Breast epithelium (tissue), 3 donors: ENCODE data around the gene TBX5.

Experiments
- CTCF ChIP-seq, 3 donors: fragments of 450-650 bp; IDR thresholded peaks; one replicate each; pipeline ENCODE4 v1.5.1; 2016 to 2017; ENCODE audit warnings: antibody characterized with exemption in 3 of 3, mild to moderate bottlenecking in 3 of 3, moderate library complexity in 3 of 3
- POLR2AphosphoS5 ChIP-seq, 3 donors: sonication (generic); formaldehyde crosslinking; IDR thresholded peaks; one replicate each; pipeline ENCODE4 v1.6.1; 2017; ENCODE audit warnings: antibody characterized with exemption in 3 of 3

GRCh38 chr12:114451657-114452056 is 45.7 kb upstream of the TBX5 start:
- TF ChIP-seq POLR2AphosphoS5 (IDR thresholded peaks at IDR 0.05) (no peak), CTCF (IDR thresholded peaks at IDR 0.05) (no peak)
